Retinal pigment epithelial cell (primary cell): Measurements from ENCODE around the gene CALM1.

Experiments
- DNase-seq: peaks from one replicate; pipeline ENCODE4 v3.0.0-alpha.2; 2010; ENCODE audit warnings: low read depth
- H3K4me3 ChIP-seq: 2 replicates; pipeline ENCODE4 v1.5.1; 2011; ENCODE audit warnings: mild to moderate bottlenecking, low read length, control low read depth, moderate library complexity
- CTCF ChIP-seq: conservative IDR thresholded peaks from 2 replicates; pipeline ENCODE4 v1.5.1; 2011; ENCODE audit warnings: low read depth, low read length, control low read depth, inconsistent platforms

CALM1 gene

GRCh38 chr14:90412058-90412457, 15.2 kb downstream of the CALM1 start:
- TF ChIP-seq CTCF: no peak
- peak; percentile 69 for DNase-seq
- no peak overlapping the region for H3K4me3 ChIP-seq

- no peak overlapping the region for H3K4me3 ChIP-seq
- DNase-seq: no peak
- TF ChIP-seq CTCF: no peak
Measured at GRCh38 chr14:90416720-90417119, 19.9 kb downstream of the CALM1 start.

- TF ChIP-seq CTCF: no peak
- no peak for DNase-seq
- no peak overlapping the region for H3K4me3 ChIP-seq
Measured at GRCh38 chr14:90418053-90418452, 21.2 kb downstream of the CALM1 start.

- no peak overlapping the region for H3K4me3 ChIP-seq
- TF ChIP-seq CTCF: no peak
- peak; percentile 93 for DNase-seq
Measured at GRCh38 chr14:90419200-90419599, 22.4 kb downstream of the CALM1 start.

GRCh38 chr14:90421001-90421631, 24.3 kb downstream of the CALM1 start:
- no peak for DNase-seq
- TF ChIP-seq CTCF: no peak
- no peak overlapping the region for H3K4me3 ChIP-seq

GRCh38 chr14:90421632-90422020, 24.8 kb downstream of the CALM1 start:
- no peak for TF ChIP-seq CTCF
- no peak for DNase-seq
- no peak overlapping the region for H3K4me3 ChIP-seq

GRCh38 chr14:90423166-90423565, 26.3 kb downstream of the CALM1 start:
- no peak overlapping the region for H3K4me3 ChIP-seq
- DNase-seq: no peak
- no peak for TF ChIP-seq CTCF
